AG08396 (cell line): ENCODE measurements around the gene RBM6.
A peak's percentile ranks its signal among the peaks of the same experiment; 100 is the strongest.
"Not testable (repeated sequence)": the region's sequence is repeated elsewhere in the genome, so short reads cannot be mapped to it uniquely, and the experiment has no call there.

ENCODE experiments used
- DNase-seq: peaks from one replicate; pipeline ENCODE4 v3.0.0; 2012; ENCODE audit warnings: low spot score, mixed read lengths

Gene RBM6

GRCh38 chr3:49939858-49940666, at the start of gene RBM6:
RBM6 (plus strand) TSS chr3:49940150; CDS start chr3:49962642, 22,492 bp downstream.
- DNase-seq, result peak; percentile 98

GRCh38 chr3:49895791-49896190, 44.2 kb upstream of the RBM6 start:
- DNase-seq, result no peak

GRCh38 chr3:49896345-49896744, 43.6 kb upstream of the RBM6 start:
- no peak for DNase-seq

- no peak for DNase-seq
Measured at GRCh38 chr3:49898991-49899390, 41.0 kb upstream of the RBM6 start.

GRCh38 chr3:49899815-49900214, 40.1 kb upstream of the RBM6 start:
- DNase-seq, result no peak

- DNase-seq, result peak; percentile 84
Measured at GRCh38 chr3:49900491-49901153, 39.3 kb upstream of the RBM6 start.

- DNase-seq, result peak; percentile 36
Measured at GRCh38 chr3:49901366-49902339, 38.3 kb upstream of the RBM6 start.

GRCh38 chr3:49902511-49903345, 37.2 kb upstream of the RBM6 start:
- DNase-seq, result no peak

GRCh38 chr3:49903451-49904424, 36.2 kb upstream of the RBM6 start, which contains the start of gene MST1R:
MST1R (minus strand) TSS chr3:49903873; CDS start chr3:49903609, 264 bp downstream.
- peak; percentile 85 for DNase-seq

GRCh38 chr3:49904448-49904847, 35.5 kb upstream of the RBM6 start:
- not testable (repeated sequence) for DNase-seq

GRCh38 chr3:49906073-49906743, 33.7 kb upstream of the RBM6 start:
- peak; percentile 87 for DNase-seq

- no peak for DNase-seq
Measured at GRCh38 chr3:49908373-49909199, 31.4 kb upstream of the RBM6 start.

GRCh38 chr3:49910409-49911123, 29.4 kb upstream of the RBM6 start:
- no peak for DNase-seq

GRCh38 chr3:49911124-49911420, 28.9 kb upstream of the RBM6 start:
- no peak for DNase-seq

- DNase-seq, result no peak
Measured at GRCh38 chr3:49911611-49912010, 28.3 kb upstream of the RBM6 start.

GRCh38 chr3:49912881-49913281, 27.1 kb upstream of the RBM6 start:
- DNase-seq, result no peak

- no peak for DNase-seq
Measured at GRCh38 chr3:49914906-49915305, 25.0 kb upstream of the RBM6 start.

- peak; percentile 44 for DNase-seq
Measured at GRCh38 chr3:49916686-49917085, 23.3 kb upstream of the RBM6 start.
